ENCODE data around the gene CIDEC. TPM values are rescaled to one million over a fixed set of nuclear protein-coding genes. Genes with fewer than 3 reads are reported as not detected.

Gene CIDEC
- total and polyA plus RNA-seq, 2 donors from 2014 or later, result not detected

GRCh38 chr3:9828801-9829755 lies 51.0 kb downstream of the CIDEC start:
- Histone ChIP-seq H3K27ac (ENCODE audit: low read depth in 2 of 2, low read length in 2 of 2) (no peak overlapping the region), H3K9me3 (ENCODE audit: control insufficient read depth in 2 of 3, insufficient read depth in 1 of 3, low read length in 3 of 3) (no peaks in the 10 kb centered on the region), H3K4me3 (ENCODE audit: low read length in 3 of 3) (no peak overlapping the region), H3K27me3 (ENCODE audit: control insufficient read depth, insufficient read depth, low read length) (no peaks in the 10 kb centered on the region), H3K9ac (ENCODE audit: low read length in 3 of 3) (no peak overlapping the region), H3K4me1 (ENCODE audit: control insufficient read depth in 2 of 3, insufficient read depth in 2 of 3, low read depth in 1 of 3, low read length in 3 of 3) (no peaks in the 10 kb centered on the region), H3K36me3 (ENCODE audit: control insufficient read depth in 2 of 3, insufficient read depth in 3 of 3, low read length in 3 of 3) (peaks cover 0 to 2% (median 0%) of the 10 kb centered on the region in 3 donors)
- DNase-seq (no peak), FAIRE-seq (no peak)
- intact Hi-C loops (cut with DNase I), result no loop called here
- TF ChIP-seq, protein P1, sequence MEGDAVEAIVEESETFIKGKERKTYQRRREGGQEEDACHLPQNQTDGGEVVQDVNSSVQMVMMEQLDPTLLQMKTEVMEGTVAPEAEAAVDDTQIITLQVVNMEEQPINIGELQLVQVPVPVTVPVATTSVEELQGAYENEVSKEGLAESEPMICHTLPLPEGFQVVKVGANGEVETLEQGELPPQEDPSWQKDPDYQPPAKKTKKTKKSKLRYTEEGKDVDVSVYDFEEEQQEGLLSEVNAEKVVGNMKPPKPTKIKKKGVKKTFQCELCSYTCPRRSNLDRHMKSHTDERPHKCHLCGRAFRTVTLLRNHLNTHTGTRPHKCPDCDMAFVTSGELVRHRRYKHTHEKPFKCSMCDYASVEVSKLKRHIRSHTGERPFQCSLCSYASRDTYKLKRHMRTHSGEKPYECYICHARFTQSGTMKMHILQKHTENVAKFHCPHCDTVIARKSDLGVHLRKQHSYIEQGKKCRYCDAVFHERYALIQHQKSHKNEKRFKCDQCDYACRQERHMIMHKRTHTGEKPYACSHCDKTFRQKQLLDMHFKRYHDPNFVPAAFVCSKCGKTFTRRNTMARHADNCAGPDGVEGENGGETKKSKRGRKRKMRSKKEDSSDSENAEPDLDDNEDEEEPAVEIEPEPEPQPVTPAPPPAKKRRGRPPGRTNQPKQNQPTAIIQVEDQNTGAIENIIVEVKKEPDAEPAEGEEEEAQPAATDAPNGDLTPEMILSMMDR (IDR thresholded peaks at IDR 0.05; ENCODE audit: borderline replicate concordance, extremely low read depth, insufficient read depth), result no peak

- intact Hi-C loops (cut with DNase I), result no loop called here
- FAIRE-seq, result no peak
- no peaks in the 10 kb centered on the region for H3K9me3 ChIP-seq (ENCODE audit: control insufficient read depth in 2 of 3, insufficient read depth in 1 of 3, low read length in 3 of 3)
- TF ChIP-seq, protein P1 (IDR thresholded peaks at IDR 0.05; ENCODE audit: borderline replicate concordance, extremely low read depth, insufficient read depth), result no peak
- H3K27ac ChIP-seq (ENCODE audit: low read depth in 2 of 2, low read length in 2 of 2), result no peak overlapping the region
- no peaks in the 10 kb centered on the region for H3K4me1 ChIP-seq (ENCODE audit: control insufficient read depth in 2 of 3, insufficient read depth in 2 of 3, low read depth in 1 of 3, low read length in 3 of 3)
- peaks cover 0 to 2% (median 0%) of the 10 kb centered on the region in 3 donors for H3K36me3 ChIP-seq (ENCODE audit: control insufficient read depth in 2 of 3, insufficient read depth in 3 of 3, low read length in 3 of 3)
- H3K4me3 ChIP-seq (ENCODE audit: low read length in 3 of 3), result no peak overlapping the region
- DNase-seq, result no peak
- H3K9ac ChIP-seq (ENCODE audit: low read length in 3 of 3), result no peak overlapping the region
- no peaks in the 10 kb centered on the region for H3K27me3 ChIP-seq (ENCODE audit: control insufficient read depth, insufficient read depth, low read length)
Observed at GRCh38 chr3:9826815-9827573, 53.1 kb downstream of the CIDEC start.

DNA sequence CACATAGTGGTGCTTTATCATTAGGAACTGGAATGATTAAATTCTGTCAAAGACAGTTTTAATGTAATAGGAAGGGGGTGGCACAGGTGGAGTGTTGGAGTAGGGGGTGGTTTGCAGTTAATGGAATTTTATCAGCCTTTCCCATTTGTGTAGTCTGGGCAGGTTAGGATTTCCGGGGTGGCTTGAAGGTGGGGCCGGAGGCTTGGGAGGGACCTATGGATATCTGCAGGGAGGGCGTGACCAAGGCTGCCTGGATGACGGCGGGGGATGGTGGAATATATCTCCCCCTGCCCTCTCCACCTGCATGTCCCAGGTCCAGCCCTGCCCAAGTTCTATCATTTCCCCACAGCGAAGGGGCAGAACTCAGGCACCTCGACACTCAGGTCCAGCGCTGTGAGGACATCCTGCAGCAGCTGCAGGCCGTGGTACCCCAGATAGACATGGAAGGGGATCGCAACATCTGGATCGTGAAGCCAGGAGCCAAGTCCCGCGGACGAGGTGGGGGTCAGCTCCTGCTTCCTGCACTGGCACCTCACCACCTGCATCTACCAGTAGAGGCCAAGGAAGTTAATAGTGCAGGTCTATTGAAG lies 54.5 kb downstream of the CIDEC start:
- intact Hi-C loops (cut with DNase I), result no loop called here
- TF ChIP-seq, protein P1 (IDR thresholded peaks at IDR 0.05; ENCODE audit: borderline replicate concordance, extremely low read depth, insufficient read depth), result no peak
- Histone ChIP-seq H3K9me3 (ENCODE audit: control insufficient read depth in 2 of 3, insufficient read depth in 1 of 3, low read length in 3 of 3) (no peaks in the 10 kb centered on the region), H3K27ac (ENCODE audit: low read depth in 2 of 2, low read length in 2 of 2) (no peak overlapping the region), H3K4me1 (ENCODE audit: control insufficient read depth in 2 of 3, insufficient read depth in 2 of 3, low read depth in 1 of 3, low read length in 3 of 3) (no peaks in the 10 kb centered on the region), H3K4me3 (ENCODE audit: low read length in 3 of 3) (no peak overlapping the region), H3K27me3 (ENCODE audit: control insufficient read depth, insufficient read depth, low read length) (no peaks in the 10 kb centered on the region), H3K36me3 (ENCODE audit: control insufficient read depth in 2 of 3, insufficient read depth in 3 of 3, low read length in 3 of 3) (peaks cover 0 to 2% (median 0%) of the 10 kb centered on the region in 3 donors), H3K9ac (ENCODE audit: low read length in 3 of 3) (no peak overlapping the region)
- FAIRE-seq (no peak), DNase-seq (no peak)
